ENCODE measurements around the gene MRPL43.

- no peak for TF ChIP-seq CTCF (IDR thresholded peaks at IDR 0.05)
- TF ChIP-seq EZH2 (IDR thresholded peaks at IDR 0.05; ENCODE audit: borderline replicate concordance, insufficient read depth, low read depth, low read length, poor library complexity, severe bottlenecking): no peak
Measured at GRCh38 chr10:100996678-100997359, 9.5 kb upstream of the MRPL43 start.

All from B cell (primary cell).